Measurements from ENCODE around the gene ADPRHL1.

ADPRHL1 gene

GRCh38 chr13:113350065-113350937 is 103.0 kb downstream of the ADPRHL1 start:
- H3K4me3 ChIP-seq (ENCODE audit: low read depth, low read length), result no peak overlapping the region
- DNase-seq (ENCODE audit: low read depth, low spot score), result no peak
- POLR2A ChIA-PET, result no interaction called here
- CTCF ChIA-PET, result no interaction called here
- TF ChIP-seq CTCF (IDR thresholded peaks at IDR 0.05; ENCODE audit: insufficient read depth, low read length, missing control alignments), result no peak
